Pancreas (tissue), 10 donors: ENCODE measurements around the gene ANKRD44. TPM values are rescaled to one million over a fixed set of nuclear protein-coding genes. Genes with fewer than 3 reads are reported as not detected.

Experiments used
- ATAC-seq, 4 donors: fragments of 200-7000 bp; cut with Tn5 transposase; one replicate each; pipeline versions ENCODE4 v1.8.0 to v1.9.1; 2020; ENCODE audit warnings: mild to moderate bottlenecking in 4 of 4, moderate library complexity in 4 of 4
- DNase-seq, 6 donors: peaks; one replicate each; pipeline ENCODE4 v3.0.0-alpha.2; 2020
- FAIRE-seq: peaks from 2 replicates; lab custom pipeline; 2012; peaks lifted over from hg19 to GRCh38; lab: Jason Lieb, UNC
- H3K27ac ChIP-seq, 4 donors: fragments of 200-600 bp; sonication (generic); 1 replicate in 3 of 4; 2 replicates in 1 of 4; pipeline versions ENCODE4 v1.5.0 to v1.8.0; 2020
- H3K27me3 ChIP-seq, 4 donors: fragments of 200-600 bp; one replicate each; pipeline ENCODE4 v1.8.0; 2021
- H3K36me3 ChIP-seq, 3 donors: fragments of 200-600 bp; sonication (generic) in 1 of 3; one replicate each; pipeline versions ENCODE4 v1.5.0 to v1.8.0; 2020 to 2021
- H3K4me1 ChIP-seq, 3 donors: fragments of 200-600 bp; one replicate each; pipeline ENCODE4 v1.8.0; 2021
- H3K4me3 ChIP-seq, 4 donors: fragments of 200-600 bp; sonication (generic) in 2 of 4; one replicate each; pipeline versions ENCODE4 v1.5.0 to v1.8.0; 2020 to 2021
- H3K9me3 ChIP-seq, 4 donors: fragments of 200-600 bp; one replicate each; pipeline ENCODE4 v1.8.0; 2021
- CTCF ChIP-seq, 4 donors: fragments of 200-600 bp; sonication (generic) in 3 of 4; IDR thresholded peaks; one replicate each; pipeline versions ENCODE4 v1.5.0 to v1.8.0; 2021; ENCODE audit warnings: antibody characterized with exemption in 4 of 4
- WGBS, 2 donors: extraction: QIAGEN DNeasy Blood & Tissue Kit; methylation state at CpG; one replicate each; pipeline ENCODE4 v1.1.7; 2013; 5-methylcytosine and 5-hydroxymethylcytosine counted together
- intact Hi-C, 3 donors: fragments of 100-400 bp; cut with DNase I; formaldehyde crosslinking; loops; one replicate each; pipeline versions ENCODE4 v1.11.1 to v1.14.2; 2022
- polyA plus RNA-seq, 2 donors: library from polyadenylated mRNA; stranded (reverse); fragments of 200-250 nt; gene quantifications; one replicate each; pipeline ENCODE4 v1.2.3, GENCODE V29; 2013
- total RNA-seq, 6 donors: library from RNA; stranded (reverse); fragmentation: NEBNext Ultra II Directional in 4 of 6; extraction: Animal tissue kit (Norgen Biotek cat#: 25700) in 4 of 6; gene quantifications; one replicate each; pipeline versions ENCODE4 v1.2.1 to v1.2.4, GENCODE V29; 2021 to 2023
- donor health status: healthy with polysubstance abuse.
- donor health status: DM: no; HTN: no; CAD: no; lungs with moderate emphysema.
- donor health status: DM: no; HTN: no; CAD: no.
- donor health status: control.
- donor health status: control.
- donor health status: Bipolar disorder and iron deficiency.
- donor health status: DM: yes; HTN: yes; CAD: no.
- donor health status: DM: no; HTN: no; CAD: no.
- donor health status: DM: no; HTN: no; CAD: no.
- donor health status: DM: yes; HTN: yes; CAD: no.

Gene ANKRD44
- total and polyA plus RNA-seq, 8 donors, result 1.9 to 12.5 (median 7.7) TPM

DNA sequence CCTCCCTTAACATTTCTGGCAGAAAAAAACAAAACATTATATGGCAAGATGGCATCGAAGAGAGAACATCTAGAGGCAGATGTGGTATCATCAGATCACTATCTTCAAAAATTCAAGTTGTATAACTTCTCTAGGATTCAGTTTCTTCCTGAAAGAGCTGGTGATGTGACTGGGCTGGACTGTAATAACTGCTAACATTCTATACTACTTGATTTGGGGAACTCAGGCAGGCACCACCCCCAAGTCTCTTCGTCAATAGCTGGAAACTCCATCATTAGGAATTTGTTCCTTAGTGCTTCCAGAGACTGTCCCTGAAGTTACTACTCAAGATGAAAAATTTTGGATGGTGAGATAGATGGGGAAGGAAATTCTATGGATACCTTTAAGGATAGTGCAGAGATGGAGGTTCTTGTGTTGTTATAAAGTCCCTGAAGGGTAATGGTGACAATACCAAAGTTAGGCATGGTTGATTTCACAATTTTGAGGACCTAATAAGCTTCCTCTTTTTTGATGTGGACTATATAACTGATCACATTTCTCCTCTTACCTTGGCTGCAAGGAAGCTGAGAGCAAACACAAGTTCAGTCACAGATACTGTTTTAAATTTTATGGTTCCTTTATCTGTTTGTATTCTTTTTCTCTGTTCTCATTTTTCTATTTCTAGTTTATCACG is 324.9 kb downstream of the ANKRD44 start:
- TF ChIP-seq CTCF (IDR thresholded peaks at IDR 0.05), result no peak
- no peak for FAIRE-seq
- H3K36me3 ChIP-seq, result no peaks in the 10 kb centered on the region

DNA sequence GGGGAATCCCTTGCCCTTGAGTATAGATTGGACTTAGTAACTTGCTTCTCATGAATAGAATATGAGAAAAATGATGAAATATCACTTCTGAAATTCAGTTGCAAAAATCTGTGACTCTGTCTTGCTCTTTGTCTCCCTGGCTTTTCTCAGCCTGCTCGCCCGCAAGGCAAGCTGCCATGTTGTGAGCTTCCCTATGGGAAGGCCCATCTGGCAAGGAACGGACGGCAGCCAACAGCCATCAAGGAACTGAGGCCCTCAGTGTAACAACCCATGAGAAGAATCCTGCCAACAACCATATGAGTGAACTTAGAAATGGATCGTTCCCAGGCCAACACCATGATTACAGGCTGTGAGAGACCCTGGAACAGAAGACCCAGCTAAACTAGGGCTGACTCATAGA is 325.7 kb downstream of the ANKRD44 start:
- FAIRE-seq (no peak), ATAC-seq (no peak), DNase-seq (no peak)
- no peaks in the 10 kb centered on the region for H3K27me3 ChIP-seq
- no peak overlapping the region for H3K27ac ChIP-seq
- no peaks in the 10 kb centered on the region for H3K9me3 ChIP-seq
- peaks cover 0 to 15% (median 0%) of the 10 kb centered on the region in 3 donors for H3K4me1 ChIP-seq
- no peaks in the 10 kb centered on the region for H3K36me3 ChIP-seq
- 95 to 97% methylated on average over 5 of the region's 5 CpGs for WGBS, 2 donors
- intact Hi-C loops, result no loop called here
- H3K4me3 ChIP-seq, result no peak overlapping the region
- TF ChIP-seq CTCF (IDR thresholded peaks at IDR 0.05), result no peak

More for the DNA sequence above, 324.9 kb downstream of the ANKRD44 start:
- no peak for DNase-seq
- Histone ChIP-seq H3K27ac (no peak overlapping the region), H3K4me1 (peaks cover 0 to 15% (median 0%) of the 10 kb centered on the region in 3 donors), H3K27me3 (no peaks in the 10 kb centered on the region), H3K4me3 (no peak overlapping the region), H3K9me3 (no peaks in the 10 kb centered on the region)
- no peak for ATAC-seq
- intact Hi-C loops, result no loop called here
- WGBS, 2 donors, result 90 to 93% methylated on average over 3 of the region's 3 CpGs

GRCh38 chr2:196983934-196984333 is 326.6 kb downstream of the ANKRD44 start:
- DNase-seq (no peak), FAIRE-seq (no peak), ATAC-seq (no peak)
- intact Hi-C loops, result no loop called here
- TF ChIP-seq CTCF (IDR thresholded peaks at IDR 0.05), result no peak
- no peak overlapping the region for H3K4me3 ChIP-seq
- H3K27me3 ChIP-seq, result no peaks in the 10 kb centered on the region
- H3K9me3 ChIP-seq, result no peaks in the 10 kb centered on the region
- no peaks in the 10 kb centered on the region for H3K36me3 ChIP-seq
- WGBS, 2 donors, result 78 to 86% methylated on average over 3 of the region's 3 CpGs
- no peak overlapping the region for H3K27ac ChIP-seq
- peaks cover 0 to 15% (median 0%) of the 10 kb centered on the region in 3 donors for H3K4me1 ChIP-seq

DNA sequence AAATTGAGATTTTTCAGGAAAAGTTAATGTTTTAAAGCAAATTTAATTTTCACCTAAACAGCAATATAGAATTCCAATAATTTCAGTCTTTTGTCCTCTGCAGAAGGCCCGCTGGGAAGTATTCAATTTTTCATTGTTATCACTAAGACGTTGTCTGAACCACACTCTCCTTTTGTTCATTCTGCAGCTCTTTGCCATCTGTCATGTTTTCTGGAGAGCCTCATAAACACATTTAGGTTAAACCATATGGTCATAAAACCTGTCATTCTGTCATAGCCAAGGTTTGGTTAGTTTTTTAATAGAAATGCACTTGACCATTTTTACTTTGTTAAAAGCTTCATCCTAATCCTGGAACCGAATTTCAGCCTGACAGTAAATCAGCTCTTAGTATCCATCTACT is 330.1 kb downstream of the ANKRD44 start:
- no peak for TF ChIP-seq CTCF (IDR thresholded peaks at IDR 0.05)
- Histone ChIP-seq H3K27ac (no peak overlapping the region), H3K27me3 (no peaks in the 10 kb centered on the region), H3K4me1 (no peaks in the 10 kb centered on the region), H3K9me3 (no peaks in the 10 kb centered on the region), H3K36me3 (no peaks in the 10 kb centered on the region), H3K4me3 (no peak overlapping the region)
- FAIRE-seq (no peak), DNase-seq (no peak), ATAC-seq (no peak)
- WGBS, 2 donors, result 55 to 58% methylated on average over 3 of the region's 3 CpGs
- intact Hi-C loops, result no loop called here

GRCh38 chr2:196980001-196980400 is 330.6 kb downstream of the ANKRD44 start:
- FAIRE-seq (no peak), ATAC-seq (no peak), DNase-seq (no peak)
- Histone ChIP-seq H3K4me3 (no peak overlapping the region), H3K9me3 (no peaks in the 10 kb centered on the region), H3K27ac (no peak overlapping the region), H3K27me3 (no peaks in the 10 kb centered on the region), H3K4me1 (no peaks in the 10 kb centered on the region), H3K36me3 (no peaks in the 10 kb centered on the region)
- intact Hi-C loops, result no loop called here
- 43 to 63% methylated on average over 1 of the region's 1 CpG for WGBS, 2 donors
- no peak for TF ChIP-seq CTCF (IDR thresholded peaks at IDR 0.05)
